Natural killer cell treated with Interleukin-12 subunit alpha and Interleukin-12 subunit beta and Interleukin-15 and Interleukin-18, amount 100 ng/mL, for 72 hours (primary cell): ENCODE results near the gene DNAJC24. TPM values are rescaled to one million over a fixed set of nuclear protein-coding genes. Genes with fewer than 3 reads are reported as not detected.
A peak's percentile ranks its signal among the peaks of the same experiment; 100 is the strongest.
"Not testable (repeated sequence)": the region's sequence is repeated elsewhere in the genome, so short reads cannot be mapped to it uniquely, and the experiment has no call there.

ENCODE experiments used
- ATAC-seq, 2 donors: fragments of 150-1000 bp; cut with Tn5 transposase in 1 of 2; sonication (Bioruptor Pico), chemical (Tn5 transposase) in 1 of 2; 2 replicates each; pipeline ENCODE4 v1.10.0; 2021
- DNase-seq: peaks from one replicate; pipeline ENCODE4 v3.0.0; 2022; ENCODE audit warnings: low spot score
- H3K27ac Mint-ChIP-seq, 2 donors: 1 replicate in 1 of 2; 2 replicates in 1 of 2; pipeline ENCODE4 v1.8.0; 2022; ENCODE audit warnings: mixed read lengths in 2 of 2, mild to moderate bottlenecking in 1 of 2, moderate library complexity in 1 of 2
- H3K27me3 Mint-ChIP-seq, 2 donors: 1 replicate in 1 of 2; 2 replicates in 1 of 2; pipeline ENCODE4 v1.8.0; 2022; ENCODE audit warnings: mixed read lengths in 2 of 2
- H3K36me3 Mint-ChIP-seq: one replicate; pipeline ENCODE4 v1.8.0; 2022; ENCODE audit warnings: mixed read lengths
- H3K4me1 Mint-ChIP-seq, 2 donors: 1 replicate in 1 of 2; 2 replicates in 1 of 2; pipeline ENCODE4 v1.8.0; 2022; ENCODE audit warnings: low read depth in 2 of 2, mixed read lengths in 2 of 2, mild to moderate bottlenecking in 1 of 2
- H3K4me3 Mint-ChIP-seq: one replicate; pipeline ENCODE4 v1.8.0; 2022; ENCODE audit warnings: mixed read lengths
- H3K9me3 Mint-ChIP-seq: 2 replicates; pipeline ENCODE4 v1.8.0; 2022; ENCODE audit warnings: mixed read lengths
- total RNA-seq, 2 donors: library from RNA; stranded (reverse); gene quantifications; one replicate each; pipeline ENCODE4 v1.2.3, GENCODE V29; 2022

DNAJC24 gene
- 10 to 100 TPM; 16.7 to 16.8 TPM for total RNA-seq

- no peaks in the 10 kb centered on the region for H3K9me3 Mint-ChIP-seq
- peak; percentile 100 for ATAC-seq
- peaks cover 19 to 24% of the 10 kb centered on the region in 2 donors for H3K27me3 Mint-ChIP-seq
- peak within 1 kb of the TSS; percentile 92 for H3K4me3 Mint-ChIP-seq
- peaks cover 7% of the 10 kb centered on the region for H3K36me3 Mint-ChIP-seq
- peak; percentile 93 for DNase-seq
- peaks cover 12 to 26% of the 10 kb centered on the region in 2 donors for H3K4me1 Mint-ChIP-seq
- peak within 1 kb of the TSS; percentile 75 to 94 for H3K27ac Mint-ChIP-seq
Measured at GRCh38 chr11:31369348-31370329, at the start of gene DNAJC24, which contains the start of gene DCDC1. Gene DNAJC24 (plus strand): TSS chr11:31369860. CDS start chr11:31370749, 889 bp downstream. Gene DCDC1 (minus strand): TSS chr11:31369739. CDS start chr11:31328280, 41,459 bp downstream.

- not testable (repeated sequence) for DNase-seq, H3K27ac Mint-ChIP-seq, H3K4me3 Mint-ChIP-seq, H3K4me1 Mint-ChIP-seq, H3K36me3 Mint-ChIP-seq, H3K27me3 Mint-ChIP-seq, H3K9me3 Mint-ChIP-seq, ATAC-seq
Measured at GRCh38 chr11:31321494-31321893, 48.2 kb upstream of the DNAJC24 start.

- Mint-ChIP-seq H3K36me3 (no peaks in the 10 kb centered on the region), H3K4me1 (peaks cover 10% of the 10 kb centered on the region in 2 donors), H3K4me3 (no peak overlapping the region), H3K27ac (no peak overlapping the region), H3K9me3 (no peaks in the 10 kb centered on the region), H3K27me3 (no peaks in the 10 kb centered on the region)
- DNase-seq (no peak), ATAC-seq (no peak)
Measured at GRCh38 chr11:31323145-31323544, 46.5 kb upstream of the DNAJC24 start.

- H3K4me1 Mint-ChIP-seq = peaks cover 10% of the 10 kb centered on the region in 2 donors
- peak overlapping the region; percentile 12 for H3K4me3 Mint-ChIP-seq
- no peaks in the 10 kb centered on the region for H3K9me3 Mint-ChIP-seq
- no peaks in the 10 kb centered on the region for H3K27me3 Mint-ChIP-seq
- ATAC-seq = no peak
- H3K36me3 Mint-ChIP-seq = no peaks in the 10 kb centered on the region
- H3K27ac Mint-ChIP-seq = no peak overlapping the region
- DNase-seq = no peak
Measured at GRCh38 chr11:31325160-31325559, 44.5 kb upstream of the DNAJC24 start.

GRCh38 chr11:31326470-31327148 is 43.1 kb upstream of the DNAJC24 start:
- peak overlapping the region; percentile 58 for H3K4me3 Mint-ChIP-seq
- no peaks in the 10 kb centered on the region for H3K36me3 Mint-ChIP-seq
- H3K27me3 Mint-ChIP-seq = no peaks in the 10 kb centered on the region
- no peak overlapping the region for H3K27ac Mint-ChIP-seq
- H3K9me3 Mint-ChIP-seq = no peaks in the 10 kb centered on the region
- ATAC-seq (no peak), DNase-seq (no peak)
- peaks cover 10% of the 10 kb centered on the region in 2 donors for H3K4me1 Mint-ChIP-seq

- peaks cover 10% of the 10 kb centered on the region in 2 donors for H3K4me1 Mint-ChIP-seq
- ATAC-seq = no peak
- peak overlapping the region; percentile 25 for H3K4me3 Mint-ChIP-seq
- H3K27me3 Mint-ChIP-seq = peaks cover 2 to 4% of the 10 kb centered on the region in 2 donors
- H3K9me3 Mint-ChIP-seq = no peaks in the 10 kb centered on the region
- no peak overlapping the region for H3K27ac Mint-ChIP-seq
- no peak for DNase-seq
- H3K36me3 Mint-ChIP-seq = no peaks in the 10 kb centered on the region
Measured at GRCh38 chr11:31327417-31327816, 42.2 kb upstream of the DNAJC24 start.

- Mint-ChIP-seq H3K4me1 (peaks cover 10% of the 10 kb centered on the region in 2 donors), H3K27ac (no peak overlapping the region), H3K36me3 (no peaks in the 10 kb centered on the region), H3K9me3 (no peaks in the 10 kb centered on the region), H3K27me3 (peaks cover 6 to 15% of the 10 kb centered on the region in 2 donors), H3K4me3 (no peak overlapping the region)
- DNase-seq = no peak
- ATAC-seq = no peak
Measured at GRCh38 chr11:31328697-31329096, 41.0 kb upstream of the DNAJC24 start.

GRCh38 chr11:31337806-31338205 is 31.9 kb upstream of the DNAJC24 start:
- ATAC-seq (no peak), DNase-seq (no peak)
- H3K27ac Mint-ChIP-seq = no peak overlapping the region
- H3K36me3 Mint-ChIP-seq = no peaks in the 10 kb centered on the region
- no peak overlapping the region for H3K4me3 Mint-ChIP-seq
- H3K9me3 Mint-ChIP-seq = peaks cover 4% of the 10 kb centered on the region
- H3K27me3 Mint-ChIP-seq = peaks cover 23 to 46% of the 10 kb centered on the region in 2 donors
- H3K4me1 Mint-ChIP-seq = no peaks in the 10 kb centered on the region

- Mint-ChIP-seq H3K27me3 (peaks cover 24 to 32% of the 10 kb centered on the region in 2 donors), H3K4me3 (no peak overlapping the region), H3K27ac (no peak overlapping the region), H3K9me3 (no peaks in the 10 kb centered on the region), H3K4me1 (no peaks in the 10 kb centered on the region), H3K36me3 (no peaks in the 10 kb centered on the region)
- no peak for DNase-seq
- no peak for ATAC-seq
Measured at GRCh38 chr11:31340903-31341572, 28.6 kb upstream of the DNAJC24 start.

GRCh38 chr11:31351168-31351567 is 18.5 kb upstream of the DNAJC24 start:
- Mint-ChIP-seq H3K27me3 (peaks cover 6 to 11% of the 10 kb centered on the region in 2 donors), H3K4me3 (no peak overlapping the region), H3K4me1 (no peaks in the 10 kb centered on the region), H3K36me3 (no peaks in the 10 kb centered on the region), H3K9me3 (no peaks in the 10 kb centered on the region), H3K27ac (no peak overlapping the region)
- no peak for DNase-seq
- no peak for ATAC-seq

- H3K27me3 Mint-ChIP-seq = peaks cover 11 to 13% of the 10 kb centered on the region in 2 donors
- H3K4me3 Mint-ChIP-seq = no peak overlapping the region
- DNase-seq (no peak), ATAC-seq (no peak)
- H3K4me1 Mint-ChIP-seq = no peaks in the 10 kb centered on the region
- H3K9me3 Mint-ChIP-seq = no peaks in the 10 kb centered on the region
- H3K27ac Mint-ChIP-seq = no peak overlapping the region
- H3K36me3 Mint-ChIP-seq = no peaks in the 10 kb centered on the region
Measured at GRCh38 chr11:31355131-31355530, 14.5 kb upstream of the DNAJC24 start.

- H3K9me3 Mint-ChIP-seq = no peaks in the 10 kb centered on the region
- H3K27me3 Mint-ChIP-seq = peaks cover 13 to 18% of the 10 kb centered on the region in 2 donors
- no peak overlapping the region for H3K27ac Mint-ChIP-seq
- no peaks in the 10 kb centered on the region for H3K36me3 Mint-ChIP-seq
- DNase-seq (no peak), ATAC-seq (no peak)
- H3K4me1 Mint-ChIP-seq = no peaks in the 10 kb centered on the region
- H3K4me3 Mint-ChIP-seq = no peak overlapping the region
Measured at GRCh38 chr11:31355817-31356216, 13.8 kb upstream of the DNAJC24 start.

- ATAC-seq (no peak), DNase-seq (no peak)
- peaks cover 21 to 35% of the 10 kb centered on the region in 2 donors for H3K27me3 Mint-ChIP-seq
- peaks cover 0 to 3% of the 10 kb centered on the region in 2 donors for H3K4me1 Mint-ChIP-seq
- no peaks in the 10 kb centered on the region for H3K36me3 Mint-ChIP-seq
- H3K4me3 Mint-ChIP-seq = no peak overlapping the region
- H3K27ac Mint-ChIP-seq = no peak overlapping the region
- H3K9me3 Mint-ChIP-seq = no peaks in the 10 kb centered on the region
Measured at GRCh38 chr11:31361743-31362142, 7.9 kb upstream of the DNAJC24 start.
